HepG2 (cell line): ENCODE results near the gene FOXD1. TPM values are rescaled to one million over a fixed set of nuclear protein-coding genes. Genes with fewer than 3 reads are reported as not detected.

ENCODE experiments used
- HHEX ChIP-seq: IDR thresholded peaks from 2 replicates; pipeline ENCODE4 v1.6.1; 2016; ENCODE audit warnings: control low read depth
- HMG20B ChIP-seq: conservative IDR thresholded peaks from 2 replicates; pipeline ENCODE4 v1.6.1; 2016; ENCODE audit warnings: missing genetic modification reagents, missing compliant biosample characterization
- MXD3 ChIP-seq: IDR thresholded peaks from 2 replicates; pipeline ENCODE4 v1.6.1; 2016; ENCODE audit warnings: mild to moderate bottlenecking, missing biosample characterization, missing genetic modification reagents
- RXRB ChIP-seq: IDR thresholded peaks from 2 replicates; pipeline ENCODE4 v1.6.1; 2016; ENCODE audit warnings: borderline replicate concordance, missing genetic modification reagents, missing compliant biosample characterization
- TBL1XR1 ChIP-seq: fragments of 150-350 bp; IDR thresholded peaks from 2 replicates; pipeline ENCODE4 v1.6.1; 2014; ENCODE audit warnings: borderline replicate concordance, low read length; ENCODE audit not compliant: partially characterized antibody
- YEATS2 ChIP-seq: sonication (generic); formaldehyde crosslinking; IDR thresholded peaks from 2 replicates; pipeline ENCODE4 v1.4.0; 2020; ENCODE audit warnings: missing genetic modification reagents, borderline replicate concordance
- ZBTB44 ChIP-seq: sonication (generic); formaldehyde crosslinking; IDR thresholded peaks from 2 replicates; pipeline ENCODE4 v1.4.0; 2020; ENCODE audit warnings: missing genetic modification reagents
- ZHX2 ChIP-seq, 2 experiments: sonication (generic) in 1 of 2; formaldehyde crosslinking in 1 of 2; IDR thresholded peaks; 2 replicates each; pipeline versions ENCODE4 v1.6.1 to v1.9.0; 2014 to 2022; ENCODE audit warnings: antibody characterized with exemption in 1 of 2, borderline replicate concordance in 1 of 2, inconsistent platforms in 1 of 2, low read depth in 1 of 2, missing genetic modification reagents in 1 of 2
- ZNF646 ChIP-seq: sonication (generic); formaldehyde crosslinking; IDR thresholded peaks from 2 replicates; pipeline ENCODE4 v1.9.0; 2021; ENCODE audit warnings: mild to moderate bottlenecking, missing genetic modification reagents
- polyA plus RNA-seq, 8 experiments: library from polyadenylated mRNA; depleted of rRNA in 3 of 8; stranded (reverse) in 7 of 8; unstranded in 1 of 8; fragments of >200 nt; fragmentation: Illumina TruSeq in 4 of 8; extraction: Trizol in 4 of 8; gene quantifications; 2 replicates each; pipeline versions ENCODE4 v1.2.1 to v1.2.3, GENCODE V29; 2011 to 2016; ENCODE audit warnings: low read depth in 4 of 8, missing spikeins in 1 of 8, mixed read lengths in 1 of 8; ENCODE audit not compliant: insufficient read depth in 1 of 8
- total RNA-seq, 5 experiments: library from RNA; depleted of rRNA; stranded (reverse); fragments of >200 nt; fragmentation: Illumina TruSeq; extraction: Trizol; gene quantifications; 2 replicates each; pipeline ENCODE4 v1.2.3, GENCODE V29; 2016; ENCODE audit warnings: low read depth in 1 of 5

FOXD1 gene
- total and polyA plus RNA-seq, 2 of the 13 experiments (the other 11 are each of a cell fraction or from before 2014, with no cell fraction given), result 0.04 to 0.05 TPM

- TF ChIP-seq ZNF646 (no peak), ZBTB44 (no peak), RXRB (CRISPR knock-in tag) (no peak), ZHX2 (IDR thresholded peaks at IDR 0.05; ENCODE audit: low read depth) (no peak), ZHX2 (CRISPR knock-in tag; IDR thresholded peaks at IDR 0.05; ENCODE audit: borderline replicate concordance) (no peak), TBL1XR1 (no peak), MXD3 (CRISPR knock-in tag) (no peak), HHEX (no peak), HMG20B (no peak), YEATS2 (CRISPR knock-in tag) (no peak)
These were observed 42.9 kb downstream of the FOXD1 start (continued) for GRCh38 chr5:73405691-73406090.
